ENCODE data around the gene CCT7. TPM values are rescaled to one million over a fixed set of nuclear protein-coding genes. Genes with fewer than 3 reads are reported as not detected.

Gene CCT7
- total RNA-seq, 1 experiment from 2014 or later = 482 TPM

GRCh38 chr2:73263540-73264331 lies 29.6 kb downstream of the CCT7 start:
- ChIA-PET POLR2A (no interaction called here), CTCF (interaction anchor here (0.7 kb wide), 1 partner anchor 51 kb away, joined by 3 read pairs; no protein-coding TSS in a partner anchor)
- Mint-ChIP-seq H3K4me3 (no peak overlapping the region), H3K27ac (no peak overlapping the region), H3K4me1 (peaks cover 14% of the 10 kb centered on the region), H3K36me3 (peaks cover 9% of the 10 kb centered on the region), H3K9me3 (no peaks in the 10 kb centered on the region), H3K27me3 (ENCODE audit: low read depth) (peaks cover 18% of the 10 kb centered on the region)
- DNase-seq (ENCODE audit: low spot score) (no peak), ATAC-seq (no peak)
- TF ChIP-seq ZNF219 (CRISPR knock-in tag; IDR thresholded peaks at IDR 0.05; ENCODE audit: borderline replicate concordance) = no peak

- Mint-ChIP-seq H3K27me3 (ENCODE audit: low read depth) (peaks cover 19% of the 10 kb centered on the region), H3K4me3 (no peak overlapping the region), H3K36me3 (peaks cover 4% of the 10 kb centered on the region; the same call in 1 of the 2 replicates), H3K4me1 (peaks cover 14% of the 10 kb centered on the region), H3K27ac (no peak overlapping the region), H3K9me3 (no peaks in the 10 kb centered on the region)
- DNase-seq (ENCODE audit: low spot score) (no peak), ATAC-seq (no peak)
- no peak for TF ChIP-seq ZNF232 (CRISPR knock-in tag; IDR thresholded peaks at IDR 0.05)
- ChIA-PET POLR2A (no interaction called here), CTCF (no interaction called here)
Observed at GRCh38 chr2:73264332-73264606, 30.2 kb downstream of the CCT7 start.

- no peaks in the 10 kb centered on the region for H3K9me3 Mint-ChIP-seq
- CTCF ChIA-PET = no interaction called here
- DNase-seq (ENCODE audit: low spot score) = no peak
- no peak for TF ChIP-seq IRF2 (CRISPR knock-in tag; IDR thresholded peaks at IDR 0.05; ENCODE audit: borderline replicate concordance, low read depth)
- POLR2A ChIA-PET = no interaction called here
- no peak overlapping the region for H3K27ac Mint-ChIP-seq
- H3K27me3 Mint-ChIP-seq (ENCODE audit: low read depth) = peaks cover 21% of the 10 kb centered on the region
- H3K4me1 Mint-ChIP-seq = peaks cover 16% of the 10 kb centered on the region
- no peak overlapping the region for H3K4me3 Mint-ChIP-seq
- no peak for ATAC-seq
- peaks cover under 1% of the 10 kb centered on the region; the same call in 1 of the 2 replicates for H3K36me3 Mint-ChIP-seq
Observed at GRCh38 chr2:73264783-73265182, 30.7 kb downstream of the CCT7 start.

DNA sequence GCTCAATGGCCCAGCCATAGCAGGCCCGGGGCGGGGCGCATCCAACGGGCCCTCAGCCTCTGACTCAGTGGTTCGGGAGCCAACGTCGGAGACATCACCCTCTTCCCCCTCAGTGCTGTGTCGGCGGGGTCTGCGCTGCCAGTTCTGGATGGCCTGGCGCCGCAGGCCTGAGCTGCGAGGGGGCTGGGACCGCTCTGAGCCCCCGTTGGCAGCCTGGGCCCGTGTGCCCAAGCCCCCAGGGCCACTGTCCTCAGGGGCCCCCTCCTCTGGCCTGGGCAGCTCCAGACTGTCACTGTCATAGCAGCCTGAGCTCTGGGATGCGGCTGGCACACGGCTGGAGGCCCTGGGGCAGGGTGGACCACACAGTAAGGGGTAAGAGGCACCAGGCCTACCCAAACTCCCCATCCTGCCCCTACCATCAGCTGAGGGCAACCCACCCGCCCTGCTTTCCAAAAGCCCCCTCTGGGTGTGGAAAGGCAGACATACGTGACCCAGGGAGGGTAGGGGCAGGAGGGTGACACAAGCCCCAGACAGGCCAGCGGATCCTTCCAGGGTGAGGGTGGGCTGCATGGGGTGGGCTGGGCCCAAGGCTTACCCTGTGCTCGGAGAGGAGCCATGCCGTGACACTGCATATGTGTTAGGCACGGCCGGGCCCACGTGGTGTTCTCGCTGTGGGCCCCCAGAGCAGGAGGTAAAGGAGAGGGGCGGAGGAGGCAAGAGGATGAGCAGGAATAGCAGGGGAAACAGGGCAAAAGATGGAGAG lies 31.4 kb downstream of the CCT7 start:
- Mint-ChIP-seq H3K4me1 (peaks cover 17% of the 10 kb centered on the region), H3K36me3 (no peaks in the 10 kb centered on the region), H3K9me3 (no peaks in the 10 kb centered on the region), H3K27me3 (ENCODE audit: low read depth) (peaks cover 28% of the 10 kb centered on the region), H3K4me3 (no peak overlapping the region), H3K27ac (no peak overlapping the region)
- no peak for DNase-seq (ENCODE audit: low spot score)
- ChIA-PET CTCF (no interaction called here), POLR2A (no interaction called here)
- TF ChIP-seq ZNF671 (CRISPR knock-in tag; IDR thresholded peaks at IDR 0.05) (no peak), MYBL2 (CRISPR knock-in tag; IDR thresholded peaks at IDR 0.05) (no peak), NFE2L1 (CRISPR knock-in tag; IDR thresholded peaks at IDR 0.05) (no peak), ATF1 (CRISPR knock-in tag; IDR thresholded peaks at IDR 0.05) (no peak), ATF6 (CRISPR knock-in tag; IDR thresholded peaks at IDR 0.05) (no peak), GTF2I (CRISPR knock-in tag; conservative IDR thresholded peaks at IDR 0.05) (no peak), JAZF1 (CRISPR knock-in tag; IDR thresholded peaks at IDR 0.05) (no peak), PRDM15 (CRISPR knock-in tag; IDR thresholded peaks at IDR 0.05) (no peak)
- TF ChIP-seq, protein P1, sequence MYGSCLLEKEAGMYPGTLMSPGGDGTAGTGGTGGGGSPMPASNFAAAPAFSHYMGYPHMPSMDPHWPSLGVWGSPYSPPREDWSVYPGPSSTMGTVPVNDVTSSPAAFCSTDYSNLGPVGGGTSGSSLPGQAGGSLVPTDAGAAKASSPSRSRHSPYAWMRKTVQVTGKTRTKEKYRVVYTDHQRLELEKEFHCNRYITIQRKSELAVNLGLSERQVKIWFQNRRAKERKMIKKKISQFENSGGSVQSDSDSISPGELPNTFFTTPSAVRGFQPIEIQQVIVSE (CRISPR knock-in tag; IDR thresholded peaks at IDR 0.05; ENCODE audit: borderline replicate concordance) = no peak
- TF ChIP-seq, protein P2, sequence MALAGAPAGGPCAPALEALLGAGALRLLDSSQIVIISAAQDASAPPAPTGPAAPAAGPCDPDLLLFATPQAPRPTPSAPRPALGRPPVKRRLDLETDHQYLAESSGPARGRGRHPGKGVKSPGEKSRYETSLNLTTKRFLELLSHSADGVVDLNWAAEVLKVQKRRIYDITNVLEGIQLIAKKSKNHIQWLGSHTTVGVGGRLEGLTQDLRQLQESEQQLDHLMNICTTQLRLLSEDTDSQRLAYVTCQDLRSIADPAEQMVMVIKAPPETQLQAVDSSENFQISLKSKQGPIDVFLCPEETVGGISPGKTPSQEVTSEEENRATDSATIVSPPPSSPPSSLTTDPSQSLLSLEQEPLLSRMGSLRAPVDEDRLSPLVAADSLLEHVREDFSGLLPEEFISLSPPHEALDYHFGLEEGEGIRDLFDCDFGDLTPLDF (CRISPR knock-in tag; IDR thresholded peaks at IDR 0.05) = no peak
- ATAC-seq = no peak

All from WTC11 (cell line).